ENCODE data around the gene GDF11.

The GDF11 gene

GRCh38 chr12:55707841-55708694 lies 34.9 kb upstream of the GDF11 start, which contains the start of gene ITGA7:
ITGA7 (minus strand) TSS chr12:55707904; CDS start chr12:55707682, 222 bp downstream.
- DNase-seq = no peak

DNA sequence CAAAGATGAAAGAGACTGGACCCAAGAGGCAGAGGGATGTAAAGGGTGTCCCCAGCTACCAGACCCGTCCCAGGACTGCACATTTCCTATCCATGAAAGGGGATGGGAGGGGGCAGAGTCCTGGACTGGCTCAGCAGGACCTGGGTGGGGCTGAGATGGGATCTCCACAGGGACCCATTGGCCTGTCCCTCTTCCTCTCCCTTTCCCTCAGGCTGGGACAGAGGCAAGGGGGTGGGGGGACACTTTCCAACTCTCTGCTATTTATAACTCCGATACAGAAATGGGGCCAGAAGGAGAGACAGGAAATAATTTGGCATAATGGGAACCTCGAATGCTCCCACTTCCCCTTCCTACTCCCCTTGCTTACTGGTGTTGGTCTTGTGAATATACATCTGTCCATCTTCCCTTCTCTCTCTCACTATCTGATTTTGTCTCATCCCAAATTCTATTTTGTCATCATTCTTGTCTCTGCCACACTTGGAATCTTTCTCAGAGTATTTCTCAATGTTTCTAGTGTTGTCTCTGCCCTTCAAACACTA lies 34.2 kb upstream of the GDF11 start:
- no peak for DNase-seq

- no peak for DNase-seq
These were observed 31.0 kb upstream of the GDF11 start for GRCh38 chr12:55711786-55712553.

DNA sequence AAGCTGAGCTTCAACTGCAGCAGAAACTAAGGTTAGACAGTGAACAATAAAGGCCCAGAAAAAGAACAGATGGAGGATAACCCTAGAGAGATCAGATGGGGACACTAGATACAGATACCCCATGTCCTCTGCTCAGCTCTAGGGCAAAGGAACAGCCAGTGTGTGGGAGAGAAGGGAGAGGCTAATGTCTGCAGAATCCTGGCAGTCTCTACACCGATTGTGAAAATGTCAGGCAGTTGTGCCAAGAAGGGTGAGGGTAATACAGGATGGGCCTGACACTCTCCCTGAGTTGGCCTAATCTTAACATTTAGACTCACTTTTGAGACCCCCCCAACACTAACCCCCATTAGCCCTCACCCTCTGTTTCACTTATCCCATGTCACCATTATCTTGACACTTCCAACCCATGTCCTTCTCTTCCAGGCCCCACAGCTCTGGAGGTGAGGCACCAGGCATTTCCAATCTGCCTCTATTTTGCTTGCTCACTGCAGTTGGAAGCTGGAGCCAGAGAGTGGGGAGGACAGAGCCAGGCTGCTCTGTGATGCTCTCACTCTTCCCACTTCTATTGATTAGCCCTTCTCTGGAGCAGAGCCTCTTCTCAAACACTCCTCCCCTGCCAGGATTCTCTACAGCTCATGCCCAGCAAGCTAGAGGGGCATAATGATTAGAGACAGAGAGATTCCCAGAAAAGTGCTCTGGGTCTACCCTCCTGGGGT lies 30.1 kb upstream of the GDF11 start:
- DNase-seq = no peak

GRCh38 chr12:55713721-55714120 lies 29.2 kb upstream of the GDF11 start:
- no peak for DNase-seq

GRCh38 chr12:55715169-55715764 lies 27.7 kb upstream of the GDF11 start:
- DNase-seq = no peak

DNA sequence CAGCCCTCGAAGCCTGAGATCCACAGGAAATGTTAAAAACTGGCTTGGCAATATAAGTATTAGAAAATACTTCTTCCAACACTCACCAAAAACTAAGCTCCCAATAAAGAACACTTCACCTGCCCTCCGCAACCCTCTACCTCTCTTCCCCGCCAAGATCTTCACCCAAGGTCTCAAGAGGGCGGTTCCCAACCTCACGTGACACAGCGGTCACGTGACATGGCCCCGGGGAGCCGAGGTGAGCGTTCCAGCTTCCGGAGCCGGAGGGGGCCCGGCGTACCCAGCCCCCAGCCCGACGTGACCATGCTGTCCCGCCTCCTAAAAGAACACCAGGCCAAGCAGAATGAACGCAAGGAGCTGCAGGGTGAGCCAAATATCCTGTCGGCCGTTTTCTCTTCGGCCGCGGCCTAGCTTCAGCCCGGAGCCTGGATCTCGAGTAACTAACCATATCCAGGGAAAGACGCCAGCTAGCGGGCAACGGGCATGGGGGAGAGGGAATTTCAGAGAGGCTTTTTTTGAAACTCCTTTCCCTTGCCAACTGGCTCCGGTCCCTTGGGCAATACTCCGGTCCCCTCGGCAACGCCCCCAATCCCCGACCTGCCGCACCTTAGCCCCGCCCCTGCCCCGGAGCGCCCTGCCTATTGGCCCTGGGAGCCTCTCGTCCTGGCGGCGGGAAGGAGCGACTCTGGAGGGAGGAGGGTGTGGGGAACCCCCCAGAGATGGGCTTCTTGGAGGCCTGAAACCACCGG lies 26.9 kb upstream of the GDF11 start, which contains the start of gene BLOC1S1:
Gene BLOC1S1, plus strand, starts transcription at position 214 of the 749 bp plus-strand sequence. Its CDS starts 6 bp downstream, at position 220.
- DNase-seq = peak; percentile 65

DNA sequence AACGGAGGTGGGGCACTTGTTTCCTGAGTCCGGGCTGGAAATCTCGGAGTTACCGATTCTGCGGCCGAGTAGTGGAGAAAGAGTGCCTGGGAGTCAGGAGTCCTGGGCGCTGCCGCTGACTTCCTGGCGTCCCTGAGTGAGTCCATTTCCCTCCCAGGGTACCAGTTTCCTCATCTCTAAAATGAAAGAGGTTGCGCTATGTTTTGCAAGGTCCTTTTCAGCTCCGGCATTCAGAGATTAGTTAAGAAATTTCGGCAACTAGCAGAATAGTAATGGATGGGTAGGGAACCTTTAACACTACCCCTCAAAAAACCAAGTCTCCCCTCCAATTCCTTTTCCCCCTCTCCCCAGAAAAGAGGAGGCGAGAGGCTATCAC lies 26.4 kb upstream of the GDF11 start:
- no peak for DNase-seq

DNA sequence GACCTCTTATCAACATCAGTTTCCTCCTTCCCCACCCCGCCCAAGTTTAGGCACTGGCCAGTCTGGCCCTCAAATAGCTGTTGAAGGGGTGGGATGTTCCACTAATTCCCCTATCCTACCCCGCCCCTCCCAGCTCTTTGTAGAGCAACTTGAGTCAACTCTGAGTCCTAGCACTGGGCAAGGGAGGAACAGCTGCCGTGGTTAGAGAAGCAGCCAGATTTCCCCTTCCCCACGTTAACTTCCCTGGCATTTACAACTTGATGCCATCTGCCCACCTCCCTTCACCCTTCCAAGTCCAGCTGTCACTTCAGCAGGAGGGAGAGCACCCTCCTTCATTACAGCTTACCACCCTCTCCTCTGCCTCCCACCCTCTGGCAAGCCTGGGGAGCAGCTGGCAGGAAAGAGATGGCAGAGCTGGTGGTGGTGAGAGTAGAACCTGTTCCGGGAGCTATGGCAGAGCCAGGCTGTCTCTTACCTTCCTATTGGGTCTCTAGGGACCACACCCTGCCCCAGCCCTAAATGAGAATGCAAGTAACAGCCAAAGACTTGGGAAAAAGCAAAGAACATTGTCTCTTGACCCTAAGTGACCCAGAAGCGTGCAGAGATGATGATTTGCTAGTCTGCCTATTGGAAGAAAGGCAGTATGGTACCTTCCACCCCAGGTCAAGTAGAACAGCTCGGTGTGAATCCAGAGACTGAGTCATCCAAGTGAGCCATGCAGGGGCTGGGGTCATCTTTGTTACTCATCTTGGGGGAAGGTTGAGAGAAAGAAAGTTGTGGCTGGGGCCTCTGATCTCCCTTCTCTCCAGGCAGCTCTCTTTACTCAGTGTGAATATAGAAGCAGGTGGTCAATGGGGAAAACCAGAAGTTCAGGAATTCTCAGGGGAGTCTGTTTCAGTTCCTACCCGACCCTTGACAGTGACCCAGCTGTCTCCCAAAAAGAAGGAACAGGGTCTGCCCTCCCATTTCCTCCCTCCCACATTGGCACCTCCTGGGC lies 25.6 kb upstream of the GDF11 start:
- no peak for DNase-seq

GRCh38 chr12:55718015-55718414 lies 24.9 kb upstream of the GDF11 start:
- DNase-seq = no peak

- DNase-seq = no peak
These were observed 24.2 kb upstream of the GDF11 start for GRCh38 chr12:55718624-55719275.

DNA sequence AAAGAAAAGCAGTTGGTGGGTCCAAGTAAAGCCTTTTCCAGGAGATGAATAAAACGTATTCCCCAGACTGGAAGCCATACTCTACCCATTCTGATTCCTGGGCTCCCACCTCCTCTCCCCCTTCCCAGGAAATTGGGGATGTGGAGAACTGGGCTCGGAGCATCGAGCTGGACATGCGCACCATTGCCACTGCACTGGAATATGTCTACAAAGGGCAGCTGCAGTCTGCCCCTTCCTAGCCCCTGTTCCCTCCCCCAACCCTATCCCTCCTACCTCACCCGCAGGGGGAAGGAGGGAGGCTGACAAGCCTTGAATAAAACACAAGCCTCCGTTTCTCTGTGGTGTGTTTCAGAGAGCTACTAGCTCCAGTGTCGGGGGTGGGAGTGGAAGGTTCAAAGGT lies 23.6 kb upstream of the GDF11 start:
- DNase-seq = no peak

DNA sequence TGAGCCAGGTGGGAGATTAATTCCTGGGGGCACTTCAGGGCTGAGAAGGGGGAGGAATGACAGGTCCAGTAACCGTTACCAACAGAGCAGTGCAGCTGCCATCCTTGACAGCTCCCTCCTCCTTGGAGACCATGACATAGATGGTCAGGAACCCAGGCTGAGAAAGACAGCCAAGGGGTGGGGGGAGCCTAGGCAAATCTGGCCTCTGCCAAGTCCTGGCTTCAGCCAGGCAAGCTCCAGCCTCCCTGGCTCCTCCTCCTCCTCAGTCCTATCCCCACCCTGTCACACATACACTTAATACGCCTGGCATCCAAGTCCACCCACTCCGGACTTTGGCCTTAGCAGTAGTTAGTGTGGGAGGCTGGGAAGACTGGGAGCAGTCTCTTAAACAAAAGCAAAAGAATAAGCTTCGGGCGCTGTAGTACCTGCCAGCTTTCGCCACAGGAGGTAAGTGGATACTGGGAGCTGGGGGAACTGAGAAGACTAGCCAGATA lies 22.8 kb upstream of the GDF11 start, which contains the start of gene RDH5:
Gene RDH5, plus strand, starts transcription at position 323 of the 494 bp plus-strand sequence. CDS start 792 bp downstream, outside the sequence.
- DNase-seq = no peak

GRCh38 chr12:55720894-55721444 lies 22.0 kb upstream of the GDF11 start:
- peak; percentile 37 for DNase-seq

- DNase-seq = no peak
These were observed 21.2 kb upstream of the GDF11 start for GRCh38 chr12:55721601-55722213.

DNA sequence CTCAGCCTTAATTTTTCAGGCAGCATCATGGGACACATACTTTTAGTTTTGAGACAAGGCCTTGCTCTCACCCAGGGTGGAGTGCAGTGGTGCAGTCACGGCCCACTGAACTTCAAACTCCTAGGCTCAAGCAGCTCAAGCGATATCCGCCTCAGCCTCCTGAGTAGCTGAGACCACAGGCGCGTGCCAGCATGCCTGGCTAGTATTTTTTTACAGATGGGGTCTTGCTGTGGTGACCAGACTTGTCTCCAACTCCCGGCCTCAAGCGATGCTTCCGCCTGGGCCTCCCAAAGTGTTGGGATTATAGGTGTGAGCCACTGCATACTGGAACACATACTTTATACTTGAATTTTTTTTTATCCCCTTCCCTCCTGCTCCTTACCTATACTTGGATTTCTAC lies 20.0 kb upstream of the GDF11 start:
- DNase-seq = no peak

DNA sequence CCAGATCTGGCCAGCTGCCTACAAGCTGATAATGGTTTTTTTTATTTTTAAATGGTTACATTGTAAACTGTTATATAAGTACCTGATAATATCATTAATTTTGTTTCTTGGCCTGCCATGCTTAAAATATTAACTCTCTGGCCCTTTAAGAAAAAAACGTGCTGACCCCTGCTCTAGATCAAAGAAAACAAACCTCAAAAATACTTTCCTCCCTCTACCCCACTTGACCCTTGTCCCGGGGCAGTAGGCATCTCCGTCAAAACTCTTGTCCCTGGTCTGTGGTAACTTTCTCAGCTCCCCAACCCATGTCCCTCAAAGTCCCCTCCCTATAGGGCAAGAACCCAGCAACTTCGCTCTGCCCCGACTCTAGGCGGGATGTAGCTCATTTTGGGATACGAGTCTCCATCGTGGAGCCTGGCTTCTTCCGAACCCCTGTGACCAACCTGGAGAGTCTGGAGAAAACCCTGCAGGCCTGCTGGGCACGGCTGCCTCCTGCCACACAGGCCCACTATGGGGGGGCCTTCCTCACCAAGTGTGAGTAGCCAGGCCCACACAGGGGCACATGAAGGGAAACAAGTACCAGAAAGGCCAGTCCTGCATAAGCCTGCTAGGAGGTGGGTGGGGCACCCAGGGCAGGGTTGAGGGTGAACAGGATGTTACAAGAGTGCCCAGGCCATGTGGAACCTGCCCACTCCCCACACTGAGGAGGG lies 19.3 kb upstream of the GDF11 start:
- DNase-seq = no peak

Data from GF-D8 (cell line).